ENCODE measurements around the gene SMO.

The SMO gene

GRCh38 chr7:129169171-129169671, 19.2 kb upstream of the SMO start:
- peak in 4 of 10 donors; percentile 30 to 89 (median 80) for DNase-seq
- intact Hi-C loops (cut with DNase I) = no loop called here

GRCh38 chr7:129169686-129170440, 18.6 kb upstream of the SMO start:
- intact Hi-C loops (cut with DNase I) = loop anchor here (5.0 kb wide), 1 partner anchor 37 kb away; no protein-coding TSS in a partner anchor
- peak in 1 of 10 donors; percentile 46 for DNase-seq

GRCh38 chr7:129170441-129171021, 17.9 kb upstream of the SMO start:
- intact Hi-C loops (cut with DNase I) = loop anchor here (5.0 kb wide), 1 partner anchor 37 kb away; no protein-coding TSS in a partner anchor

GRCh38 chr7:129173861-129174260, 14.6 kb upstream of the SMO start:
- DNase-seq = peak in 1 of 10 donors; percentile 24
- intact Hi-C loops (cut with DNase I) = loop anchor here (5.0 kb wide), 1 partner anchor 33 kb away; no protein-coding TSS in a partner anchor

More at GRCh38 chr7:129170441-129171021, 17.9 kb upstream of the SMO start:
- DNase-seq = peak in 1 of 10 donors; percentile 22

- DNase-seq = no peak
Observed at GRCh38 chr7:129176916-129177710, 11.3 kb upstream of the SMO start.

GRCh38 chr7:129184981-129185670, 3.3 kb upstream of the SMO start:
- intact Hi-C loops (cut with DNase I) = no loop called here
- peak in 1 of 10 donors; percentile 25 for DNase-seq

More at GRCh38 chr7:129176916-129177710, 11.3 kb upstream of the SMO start:
- intact Hi-C loops (cut with DNase I) = no loop called here

- intact Hi-C loops (cut with DNase I) = no loop called here
- DNase-seq = peak in 1 of 10 donors; percentile 17
Observed at GRCh38 chr7:129186749-129187260, 1.6 kb upstream of the SMO start.

GRCh38 chr7:129187681-129188371, 607 bp upstream of the SMO start:
- peak in 1 of 10 donors; percentile 8 for DNase-seq
- intact Hi-C loops (cut with DNase I) = no loop called here

- peak in 1 of 10 donors; percentile 80 for DNase-seq
- intact Hi-C loops (cut with DNase I) = no loop called here
Observed at GRCh38 chr7:129188892-129189660, 643 bp downstream of the SMO start.

- intact Hi-C loops (cut with DNase I) = no loop called here
Observed at GRCh38 chr7:129189661-129190310, 1.4 kb downstream of the SMO start.

GRCh38 chr7:129191272-129191671, 2.8 kb downstream of the SMO start:
- peak in 1 of 10 donors; percentile 2 for DNase-seq
- intact Hi-C loops (cut with DNase I) = no loop called here

More at GRCh38 chr7:129189661-129190310, 1.4 kb downstream of the SMO start:
- DNase-seq = peak in 1 of 10 donors; percentile 16

- intact Hi-C loops (cut with DNase I) = no loop called here
- peak in 1 of 10 donors; percentile 21 for DNase-seq
Observed at GRCh38 chr7:129193892-129194291, 5.5 kb downstream of the SMO start.

- intact Hi-C loops (cut with DNase I) = no loop called here
- no peak for DNase-seq
Observed at GRCh38 chr7:129197771-129198170, 9.3 kb downstream of the SMO start.

GRCh38 chr7:129199406-129199805, 11.0 kb downstream of the SMO start:
- peak in 1 of 10 donors; percentile 22 for DNase-seq
- intact Hi-C loops (cut with DNase I) = no loop called here

- peak in 1 of 10 donors; percentile 43 for DNase-seq
- intact Hi-C loops (cut with DNase I) = no loop called here
Observed at GRCh38 chr7:129202058-129202777, 13.8 kb downstream of the SMO start.

GRCh38 chr7:129203050-129203741, 14.8 kb downstream of the SMO start:
- intact Hi-C loops (cut with DNase I) = no loop called here
- DNase-seq = peak in 1 of 10 donors; percentile 57

Measured in posterior cingulate gyrus (tissue), 11 donors.